Trophoblast cell (in vitro differentiated cells and primary cell): ENCODE results near the gene RDM1.
A peak's percentile ranks its signal among the peaks of the same experiment; 100 is the strongest.

Experiments
- DNase-seq, 2 donors: peaks; one replicate each; pipeline ENCODE4 v3.0.0-alpha.2; 2016
- H2AFZ ChIP-seq: 2 replicates; pipeline ENCODE4 v1.6.1; 2013; ENCODE audit warnings: low read length, moderate library complexity, mild to moderate bottlenecking; ENCODE audit not compliant: insufficient read depth, poor library complexity
- H2AK5ac ChIP-seq: 2 replicates; pipeline ENCODE4 v1.6.1; 2013; ENCODE audit warnings: mild to moderate bottlenecking, low read length
- H2BK120ac ChIP-seq: 2 replicates; pipeline ENCODE4 v1.6.1; 2013; ENCODE audit warnings: low read length, mild to moderate bottlenecking, moderate library complexity; ENCODE audit not compliant: insufficient read depth, poor library complexity
- H2BK12ac ChIP-seq: 2 replicates; pipeline ENCODE4 v1.6.1; 2013; ENCODE audit warnings: mild to moderate bottlenecking, low read length, moderate library complexity
- H2BK5ac ChIP-seq: 2 replicates; pipeline ENCODE4 v1.6.1; 2013; ENCODE audit warnings: low read length, low read depth, moderate library complexity, mild to moderate bottlenecking; ENCODE audit not compliant: poor library complexity
- H3K14ac ChIP-seq: 2 replicates; pipeline ENCODE4 v1.6.1; 2013; ENCODE audit warnings: mild to moderate bottlenecking, low read length
- H3K18ac ChIP-seq: 2 replicates; pipeline ENCODE4 v1.6.1; 2013; ENCODE audit warnings: mild to moderate bottlenecking, low read length
- H3K23ac ChIP-seq: 2 replicates; pipeline ENCODE4 v1.6.1; 2013; ENCODE audit warnings: low read length
- H3K27ac ChIP-seq: 2 replicates; pipeline ENCODE4 v1.5.1; 2013; ENCODE audit warnings: low read depth, mild to moderate bottlenecking, inconsistent platforms, low read length, moderate library complexity
- H3K27me3 ChIP-seq: 2 replicates; pipeline ENCODE4 v1.6.1; 2013; ENCODE audit warnings: inconsistent platforms, mild to moderate bottlenecking, low read length, moderate library complexity; ENCODE audit not compliant: insufficient read depth
- H3K36me3 ChIP-seq, 2 experiments: 1 replicate in 1 of 2; 2 replicates in 1 of 2; pipeline ENCODE4 v1.6.1; 2013; ENCODE audit warnings: low read length in 2 of 2, mild to moderate bottlenecking in 2 of 2, moderate library complexity in 1 of 2; ENCODE audit not compliant: insufficient read depth in 2 of 2, control insufficient read depth in 1 of 2
- H3K4ac ChIP-seq: 2 replicates; pipeline ENCODE4 v1.6.1; 2013; ENCODE audit warnings: low read depth, mild to moderate bottlenecking, low read length, moderate library complexity
- H3K4me1 ChIP-seq, 2 experiments: 1 replicate in 1 of 2; 2 replicates in 1 of 2; pipeline ENCODE4 v1.6.1; 2013; ENCODE audit warnings: low read length in 2 of 2, mild to moderate bottlenecking in 2 of 2, moderate library complexity in 1 of 2; ENCODE audit not compliant: insufficient read depth in 2 of 2, control insufficient read depth in 1 of 2
- H3K4me2 ChIP-seq: 2 replicates; pipeline ENCODE4 v1.6.1; 2013; ENCODE audit warnings: inconsistent platforms, mild to moderate bottlenecking, low read length, moderate library complexity
- H3K4me3 ChIP-seq: 2 replicates; pipeline ENCODE4 v1.5.1; 2013; ENCODE audit warnings: mild to moderate bottlenecking, low read depth, low read length, inconsistent platforms
- H3K79me1 ChIP-seq: one replicate; pipeline ENCODE4 v1.6.1; 2013; ENCODE audit warnings: low read length
- H3K79me2 ChIP-seq: 2 replicates; pipeline ENCODE4 v1.6.1; 2013; ENCODE audit warnings: low read length, mild to moderate bottlenecking; ENCODE audit not compliant: control insufficient read depth, insufficient read depth, poor library complexity
- H3K9ac ChIP-seq: 2 replicates; pipeline ENCODE4 v1.6.1; 2013; ENCODE audit warnings: mild to moderate bottlenecking, low read length
- H3K9me3 ChIP-seq: 2 replicates; pipeline ENCODE4 v1.6.1; 2013; ENCODE audit warnings: low read depth, mild to moderate bottlenecking, control low read depth, inconsistent platforms, low read length; ENCODE audit not compliant: insufficient read depth
- H4K12ac ChIP-seq: 2 replicates; pipeline ENCODE4 v1.6.1; 2013; ENCODE audit warnings: low read depth, mild to moderate bottlenecking, low read length, moderate library complexity
- H4K8ac ChIP-seq: 2 replicates; pipeline ENCODE4 v1.6.1; 2013; ENCODE audit warnings: low read depth, mild to moderate bottlenecking, low read length, moderate library complexity
- H4K91ac ChIP-seq: one replicate; pipeline ENCODE4 v1.6.1; 2013; ENCODE audit warnings: low read depth, mild to moderate bottlenecking, low read length, moderate library complexity
- WGBS: extraction: QIAGEN DNeasy Blood & Tissue Kit; methylation state at CpG from one replicate; pipeline ENCODE4 v1.1.7; 2013; ENCODE audit warnings: missing lambda C conversion rate; ENCODE audit not compliant: insufficient read length, insufficient coverage; ENCODE audit errors: extremely low coverage; 5-methylcytosine and 5-hydroxymethylcytosine counted together

The RDM1 gene

GRCh38 chr17:35949401-35949800 lies 18.8 kb upstream of the RDM1 start:
- WGBS, result no CpG with 5 or more reads among the region's 3 CpGs
- no peak overlapping the region for H4K91ac ChIP-seq
- H2AFZ ChIP-seq, result no peak overlapping the region
- H3K79me2 ChIP-seq, result no peaks in the 10 kb centered on the region
- no peak overlapping the region for H4K8ac ChIP-seq
- no peaks in the 10 kb centered on the region for H3K79me1 ChIP-seq
- H2BK12ac ChIP-seq, result no peak overlapping the region
- DNase-seq, result no peak
- no peak overlapping the region for H3K14ac ChIP-seq
- H3K27ac ChIP-seq, result no peak overlapping the region
- no peak overlapping the region for H3K4me2 ChIP-seq
- H3K4me1 ChIP-seq, result no peaks in the 10 kb centered on the region
- no peaks in the 10 kb centered on the region for H3K36me3 ChIP-seq
- no peak overlapping the region for H3K18ac ChIP-seq
- no peak overlapping the region for H4K12ac ChIP-seq
- no peak overlapping the region for H3K4me3 ChIP-seq
- H3K4ac ChIP-seq, result no peak overlapping the region
- H2AK5ac ChIP-seq, result no peak overlapping the region
- no peak overlapping the region for H2BK5ac ChIP-seq
- no peak overlapping the region for H3K23ac ChIP-seq
- H2BK120ac ChIP-seq, result no peak overlapping the region
- H3K9ac ChIP-seq, result no peak overlapping the region
- no peaks in the 10 kb centered on the region for H3K27me3 ChIP-seq
- no peaks in the 10 kb centered on the region for H3K9me3 ChIP-seq

GRCh38 chr17:35948092-35948491 lies 17.5 kb upstream of the RDM1 start:
- no peak overlapping the region for H3K14ac ChIP-seq
- no peak overlapping the region for H2BK12ac ChIP-seq
- H3K9me3 ChIP-seq, result no peaks in the 10 kb centered on the region
- no peak overlapping the region for H3K9ac ChIP-seq
- H4K8ac ChIP-seq, result no peak overlapping the region
- H3K36me3 ChIP-seq, result no peaks in the 10 kb centered on the region
- no peak overlapping the region for H3K23ac ChIP-seq
- no peaks in the 10 kb centered on the region for H3K4me1 ChIP-seq
- H3K79me2 ChIP-seq, result no peaks in the 10 kb centered on the region
- no peak overlapping the region for H3K27ac ChIP-seq
- H3K18ac ChIP-seq, result no peak overlapping the region
- H3K4me2 ChIP-seq, result no peak overlapping the region
- H2AK5ac ChIP-seq, result no peak overlapping the region
- H3K4me3 ChIP-seq, result no peak overlapping the region
- no peaks in the 10 kb centered on the region for H3K79me1 ChIP-seq
- WGBS, result no CpG with 5 or more reads among the region's 7 CpGs
- H4K91ac ChIP-seq, result no peak overlapping the region
- H2AFZ ChIP-seq, result no peak overlapping the region
- H3K27me3 ChIP-seq, result no peaks in the 10 kb centered on the region
- DNase-seq, result no peak
- no peak overlapping the region for H3K4ac ChIP-seq
- no peak overlapping the region for H2BK5ac ChIP-seq
- no peak overlapping the region for H2BK120ac ChIP-seq
- H4K12ac ChIP-seq, result no peak overlapping the region

- Histone ChIP-seq H3K9me3 (no peaks in the 10 kb centered on the region), H3K4me2 (no peak overlapping the region), H2AK5ac (no peak overlapping the region), H2BK120ac (no peak overlapping the region), H2BK12ac (no peak overlapping the region), H3K14ac (no peak overlapping the region), H3K27me3 (no peaks in the 10 kb centered on the region), H3K27ac (no peak overlapping the region), H3K4me1 (no peaks in the 10 kb centered on the region), H3K23ac (no peak overlapping the region), H3K9ac (no peak overlapping the region), H4K91ac (no peak overlapping the region), H3K79me2 (no peaks in the 10 kb centered on the region), H3K79me1 (no peaks in the 10 kb centered on the region), H3K36me3 (no peaks in the 10 kb centered on the region), H3K18ac (no peak overlapping the region), H3K4me3 (no peak overlapping the region), H2BK5ac (no peak overlapping the region), H4K12ac (no peak overlapping the region), H4K8ac (peak overlapping the region; percentile 79), H3K4ac (no peak overlapping the region), H2AFZ (no peak overlapping the region)
- no CpG with 5 or more reads among the region's 12 CpGs for WGBS
- peak; percentile 39 to 67 for DNase-seq
Observed at GRCh38 chr17:35947156-35947585, 16.6 kb upstream of the RDM1 start.

- Histone ChIP-seq H3K4ac (no peak overlapping the region), H2BK5ac (no peak overlapping the region), H3K4me3 (no peak overlapping the region), H3K14ac (no peak overlapping the region), H4K8ac (no peak overlapping the region), H3K4me2 (no peak overlapping the region), H3K36me3 (no peaks in the 10 kb centered on the region), H2AK5ac (no peak overlapping the region), H2BK120ac (no peak overlapping the region), H3K18ac (no peak overlapping the region), H4K12ac (no peak overlapping the region), H4K91ac (no peak overlapping the region), H3K4me1 (no peaks in the 10 kb centered on the region), H3K27ac (no peak overlapping the region), H3K9me3 (no peaks in the 10 kb centered on the region), H2BK12ac (no peak overlapping the region), H3K79me2 (no peaks in the 10 kb centered on the region), H3K79me1 (no peaks in the 10 kb centered on the region), H3K9ac (no peak overlapping the region), H3K27me3 (no peaks in the 10 kb centered on the region), H3K23ac (no peak overlapping the region), H2AFZ (no peak overlapping the region)
- DNase-seq, result no peak
- no CpG with 5 or more reads among the region's 4 CpGs for WGBS
Observed at GRCh38 chr17:35944151-35944550, 13.6 kb upstream of the RDM1 start.
